Measurements from ENCODE around the gene RAB7B. TPM values are rescaled to one million over a fixed set of nuclear protein-coding genes. Genes with fewer than 3 reads are reported as not detected.
A peak's percentile ranks its signal among the peaks of the same experiment; 100 is the strongest.

The RAB7B gene
- total RNA-seq, 1 experiment from 2014 or later: not detected

DNA sequence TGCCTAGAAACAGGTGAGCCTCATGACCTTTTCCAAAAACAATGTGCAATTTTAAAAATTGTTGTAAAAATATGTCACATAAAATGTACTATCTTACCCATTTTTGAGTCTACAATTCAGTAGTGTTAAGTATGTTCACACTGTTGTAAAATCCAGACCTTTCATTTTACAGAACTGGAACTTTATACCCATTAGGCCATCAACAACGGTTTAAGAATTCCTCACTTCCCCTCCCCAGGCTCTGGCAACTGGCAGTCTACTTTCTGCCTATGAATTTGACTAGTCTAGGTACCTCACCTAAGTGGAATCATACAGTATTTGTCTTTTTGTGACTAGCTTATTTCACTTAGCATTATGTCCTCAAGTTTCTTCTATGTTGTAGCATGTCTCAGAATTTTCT is 11.9 kb upstream of the RAB7B start:
- no peak overlapping the region for H2AFZ ChIP-seq (ENCODE audit: low read length)
- no peak overlapping the region for H3K4me3 ChIP-seq (ENCODE audit: low read length)
- peaks cover 10% of the 10 kb centered on the region for H3K4me1 ChIP-seq (ENCODE audit: low read length)
- no peak overlapping the region for H3K27ac ChIP-seq (ENCODE audit: low read length)
- no peaks in the 10 kb centered on the region for H3K36me3 ChIP-seq (ENCODE audit: insufficient read depth, low read length)
- H3K9me2 ChIP-seq (replicated peaks; ENCODE audit: insufficient read depth, low read length): no peaks in the 10 kb centered on the region
- no peaks in the 10 kb centered on the region for H3K27me3 ChIP-seq (ENCODE audit: low read length)
- H4K20me1 ChIP-seq (ENCODE audit: insufficient read depth, low read depth, low read length): no peaks in the 10 kb centered on the region
- H3K9me3 ChIP-seq (ENCODE audit: low read length): no peaks in the 10 kb centered on the region
- H3K9ac ChIP-seq (ENCODE audit: low read length): no peak overlapping the region
- H3K4me2 ChIP-seq (ENCODE audit: low read depth, low read length, poor library complexity, severe bottlenecking): no peak overlapping the region
- no peaks in the 10 kb centered on the region for H3K79me2 ChIP-seq (ENCODE audit: low read length)
- no peak for DNase-seq

DNA sequence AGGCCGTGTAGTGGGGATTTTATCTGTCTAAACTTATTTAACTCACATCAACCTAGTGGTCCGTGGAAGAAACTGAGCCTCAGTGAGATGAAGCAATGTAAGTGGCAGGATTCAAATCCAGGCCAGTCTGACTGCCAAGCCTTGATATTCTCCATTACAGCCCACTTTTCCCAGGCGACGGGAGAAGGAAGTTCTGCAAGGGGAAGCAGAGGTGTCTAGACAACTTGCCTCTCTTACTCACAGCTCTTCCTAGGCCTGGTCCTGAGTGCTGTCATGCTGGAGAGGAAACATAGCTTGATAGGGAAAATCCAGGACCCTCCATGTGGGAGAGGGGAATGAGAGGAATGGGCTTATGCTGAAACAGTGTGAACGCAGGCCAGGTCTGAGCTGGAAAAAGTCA is 11.4 kb upstream of the RAB7B start:
- Histone ChIP-seq H2AFZ (ENCODE audit: low read length) (no peak overlapping the region), H3K9ac (ENCODE audit: low read length) (no peak overlapping the region), H3K27me3 (ENCODE audit: low read length) (no peaks in the 10 kb centered on the region), H3K36me3 (ENCODE audit: insufficient read depth, low read length) (no peaks in the 10 kb centered on the region), H3K27ac (ENCODE audit: low read length) (no peak overlapping the region), H3K4me1 (ENCODE audit: low read length) (peaks cover 10% of the 10 kb centered on the region), H3K4me3 (ENCODE audit: low read length) (no peak overlapping the region), H3K9me3 (ENCODE audit: low read length) (no peaks in the 10 kb centered on the region), H4K20me1 (ENCODE audit: insufficient read depth, low read depth, low read length) (no peaks in the 10 kb centered on the region), H3K9me2 (replicated peaks; ENCODE audit: insufficient read depth, low read length) (no peaks in the 10 kb centered on the region), H3K4me2 (ENCODE audit: low read depth, low read length, poor library complexity, severe bottlenecking) (no peak overlapping the region), H3K79me2 (ENCODE audit: low read length) (no peaks in the 10 kb centered on the region)
- no peak for DNase-seq

DNA sequence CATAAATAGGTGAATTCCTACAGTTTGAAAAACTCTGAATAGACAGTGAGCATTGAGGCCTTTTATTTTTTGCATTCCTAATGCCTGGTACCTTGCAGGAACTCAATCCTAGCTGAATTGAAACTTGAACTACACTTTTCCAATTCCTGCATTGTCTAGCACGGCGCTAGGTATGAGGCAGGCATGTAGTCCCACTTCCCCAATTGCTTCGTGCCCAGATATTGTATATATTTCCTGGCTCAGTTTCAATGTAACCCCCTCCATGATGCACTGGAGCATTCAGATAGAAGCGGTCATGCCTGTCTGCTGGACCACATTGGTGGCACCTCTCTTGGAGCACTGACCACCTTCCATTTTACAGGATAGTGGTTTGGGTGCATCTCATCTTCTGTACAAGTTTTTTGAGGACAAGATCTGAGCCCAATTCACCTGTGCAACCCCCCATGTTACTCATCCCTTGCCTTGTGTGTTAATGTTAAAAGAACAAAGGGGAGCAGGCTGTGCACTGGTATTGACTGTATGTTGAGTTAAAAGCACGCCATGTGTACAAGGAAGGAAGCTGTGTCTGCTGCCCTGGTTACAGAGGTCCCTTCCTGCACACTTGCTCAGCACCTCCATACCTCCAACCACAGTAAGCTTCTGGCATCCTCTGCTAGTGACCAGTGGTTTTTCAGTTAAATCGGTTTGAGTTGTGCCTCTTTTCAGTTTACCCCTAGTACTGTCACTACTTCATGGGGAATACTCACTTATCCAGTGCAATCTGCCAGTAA is 10.0 kb upstream of the RAB7B start:
- H3K9me2 ChIP-seq (replicated peaks; ENCODE audit: insufficient read depth, low read length): no peaks in the 10 kb centered on the region
- H3K4me1 ChIP-seq (ENCODE audit: low read length): peaks cover 10% of the 10 kb centered on the region
- no peaks in the 10 kb centered on the region for H3K9me3 ChIP-seq (ENCODE audit: low read length)
- no peak for DNase-seq
- no peaks in the 10 kb centered on the region for H3K79me2 ChIP-seq (ENCODE audit: low read length)
- H4K20me1 ChIP-seq (ENCODE audit: insufficient read depth, low read depth, low read length): no peaks in the 10 kb centered on the region
- H3K4me3 ChIP-seq (ENCODE audit: low read length): no peak overlapping the region
- no peak overlapping the region for H3K9ac ChIP-seq (ENCODE audit: low read length)
- H3K27me3 ChIP-seq (ENCODE audit: low read length): no peaks in the 10 kb centered on the region
- H3K4me2 ChIP-seq (ENCODE audit: low read depth, low read length, poor library complexity, severe bottlenecking): no peak overlapping the region
- no peaks in the 10 kb centered on the region for H3K36me3 ChIP-seq (ENCODE audit: insufficient read depth, low read length)
- no peak overlapping the region for H3K27ac ChIP-seq (ENCODE audit: low read length)
- no peak overlapping the region for H2AFZ ChIP-seq (ENCODE audit: low read length)

DNA sequence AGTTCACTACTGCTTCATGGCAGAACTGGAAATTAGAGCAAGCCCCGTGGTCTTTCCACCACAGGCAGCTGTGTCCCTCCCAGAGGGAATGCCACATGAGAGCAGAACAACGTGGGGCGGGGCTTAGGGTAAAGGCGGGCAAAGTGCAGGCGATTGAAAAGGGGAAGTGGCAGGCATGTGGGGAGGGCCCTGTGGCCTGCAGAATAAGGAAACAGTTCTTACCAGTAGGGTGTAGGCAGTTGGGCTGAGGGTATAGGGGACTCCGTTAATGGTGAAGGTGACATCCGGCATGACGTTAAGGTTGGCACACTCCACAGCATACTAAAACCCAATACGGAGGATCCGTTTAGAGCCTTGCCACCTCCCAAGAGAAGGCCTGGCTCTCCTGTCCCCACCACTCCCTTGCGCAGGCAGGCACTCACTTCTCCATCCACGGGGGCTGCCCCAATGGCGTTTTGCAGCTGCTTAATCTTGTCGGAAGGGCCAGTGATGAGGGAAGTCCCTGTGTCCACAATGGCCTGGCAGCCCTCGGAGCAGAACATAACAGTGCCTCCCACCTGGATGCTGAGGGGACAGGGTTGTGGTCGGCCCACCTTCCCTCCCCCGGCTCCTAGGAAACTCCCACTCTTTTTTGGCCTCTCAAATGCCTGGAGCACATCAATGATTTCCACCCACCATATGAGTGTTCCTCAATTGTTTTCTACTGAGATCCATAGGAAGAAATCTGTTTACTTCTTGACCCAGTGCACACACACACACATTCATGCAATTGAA is 9.1 kb upstream of the RAB7B start:
- peak overlapping the region; percentile 87 for H2AFZ ChIP-seq (ENCODE audit: low read length)
- no peaks in the 10 kb centered on the region for H3K9me3 ChIP-seq (ENCODE audit: low read length)
- H3K4me2 ChIP-seq (ENCODE audit: low read depth, low read length, poor library complexity, severe bottlenecking): peak overlapping the region; percentile 3
- H3K27me3 ChIP-seq (ENCODE audit: low read length): no peaks in the 10 kb centered on the region
- no peak overlapping the region for H3K9ac ChIP-seq (ENCODE audit: low read length)
- no peaks in the 10 kb centered on the region for H3K36me3 ChIP-seq (ENCODE audit: insufficient read depth, low read length)
- H3K79me2 ChIP-seq (ENCODE audit: low read length): no peaks in the 10 kb centered on the region
- H3K4me3 ChIP-seq (ENCODE audit: low read length): no peak overlapping the region
- peak; percentile 92 for DNase-seq
- H3K27ac ChIP-seq (ENCODE audit: low read length): no peak overlapping the region
- no peaks in the 10 kb centered on the region for H3K9me2 ChIP-seq (replicated peaks; ENCODE audit: insufficient read depth, low read length)
- peaks cover 10% of the 10 kb centered on the region for H3K4me1 ChIP-seq (ENCODE audit: low read length)
- no peaks in the 10 kb centered on the region for H4K20me1 ChIP-seq (ENCODE audit: insufficient read depth, low read depth, low read length)

DNA sequence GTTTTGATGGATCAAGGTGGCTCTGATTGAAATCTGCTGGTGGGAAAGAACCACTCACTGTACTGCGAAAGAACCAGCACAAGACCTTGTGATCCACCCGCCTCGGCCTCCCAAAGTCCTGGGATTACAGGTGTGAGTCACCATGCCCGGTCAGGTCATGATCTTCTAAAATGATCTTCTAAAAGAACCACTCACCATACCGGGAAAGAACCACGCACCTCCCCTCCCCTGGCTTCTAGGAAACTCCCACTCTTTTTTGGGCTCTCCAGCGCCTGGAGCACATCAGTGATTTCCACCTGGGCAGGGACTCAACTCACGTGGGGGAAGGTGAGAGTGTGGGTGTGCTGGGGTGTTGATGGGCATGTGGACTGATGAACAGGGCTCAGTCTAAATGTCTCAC is 7.9 kb upstream of the RAB7B start:
- DNase-seq: no peak
- Histone ChIP-seq H3K9me2 (replicated peaks; ENCODE audit: insufficient read depth, low read length) (no peaks in the 10 kb centered on the region), H3K4me1 (ENCODE audit: low read length) (peaks cover 10% of the 10 kb centered on the region), H3K4me3 (ENCODE audit: low read length) (no peak overlapping the region), H3K9ac (ENCODE audit: low read length) (no peak overlapping the region), H3K36me3 (ENCODE audit: insufficient read depth, low read length) (no peaks in the 10 kb centered on the region), H3K79me2 (ENCODE audit: low read length) (no peaks in the 10 kb centered on the region), H3K27ac (ENCODE audit: low read length) (no peak overlapping the region), H2AFZ (ENCODE audit: low read length) (no peak overlapping the region), H4K20me1 (ENCODE audit: insufficient read depth, low read depth, low read length) (no peaks in the 10 kb centered on the region), H3K27me3 (ENCODE audit: low read length) (no peaks in the 10 kb centered on the region), H3K4me2 (ENCODE audit: low read depth, low read length, poor library complexity, severe bottlenecking) (no peak overlapping the region), H3K9me3 (ENCODE audit: low read length) (no peaks in the 10 kb centered on the region)

DNA sequence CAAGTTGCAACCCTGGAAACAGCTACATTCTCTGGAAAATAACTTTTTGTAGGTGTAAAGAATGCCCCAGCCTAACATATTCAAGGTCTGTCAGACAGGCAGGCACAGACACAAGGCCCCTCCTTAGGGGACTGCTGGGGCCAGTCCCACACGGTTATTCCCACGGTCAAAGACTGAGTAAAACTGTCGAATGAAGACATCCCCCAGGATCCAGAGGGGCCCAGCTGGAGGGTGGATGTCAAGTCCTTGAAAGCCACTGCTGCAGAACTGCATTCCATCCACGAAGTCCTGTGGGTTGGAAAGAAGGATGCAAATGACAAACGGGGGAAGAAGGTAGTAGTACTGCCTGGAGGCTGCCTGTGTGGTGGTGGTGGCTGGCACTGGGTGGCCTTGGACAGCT is 6.9 kb upstream of the RAB7B start:
- no peaks in the 10 kb centered on the region for H3K27me3 ChIP-seq (ENCODE audit: low read length)
- no peak for DNase-seq
- peaks cover 10% of the 10 kb centered on the region for H3K4me1 ChIP-seq (ENCODE audit: low read length)
- H3K36me3 ChIP-seq (ENCODE audit: insufficient read depth, low read length): no peaks in the 10 kb centered on the region
- H3K9me2 ChIP-seq (replicated peaks; ENCODE audit: insufficient read depth, low read length): no peaks in the 10 kb centered on the region
- H3K9ac ChIP-seq (ENCODE audit: low read length): no peak overlapping the region
- H3K79me2 ChIP-seq (ENCODE audit: low read length): no peaks in the 10 kb centered on the region
- H2AFZ ChIP-seq (ENCODE audit: low read length): no peak overlapping the region
- H3K27ac ChIP-seq (ENCODE audit: low read length): no peak overlapping the region
- no peaks in the 10 kb centered on the region for H3K9me3 ChIP-seq (ENCODE audit: low read length)
- H3K4me2 ChIP-seq (ENCODE audit: low read depth, low read length, poor library complexity, severe bottlenecking): no peak overlapping the region
- no peak overlapping the region for H3K4me3 ChIP-seq (ENCODE audit: low read length)
- H4K20me1 ChIP-seq (ENCODE audit: insufficient read depth, low read depth, low read length): no peaks in the 10 kb centered on the region

DNA sequence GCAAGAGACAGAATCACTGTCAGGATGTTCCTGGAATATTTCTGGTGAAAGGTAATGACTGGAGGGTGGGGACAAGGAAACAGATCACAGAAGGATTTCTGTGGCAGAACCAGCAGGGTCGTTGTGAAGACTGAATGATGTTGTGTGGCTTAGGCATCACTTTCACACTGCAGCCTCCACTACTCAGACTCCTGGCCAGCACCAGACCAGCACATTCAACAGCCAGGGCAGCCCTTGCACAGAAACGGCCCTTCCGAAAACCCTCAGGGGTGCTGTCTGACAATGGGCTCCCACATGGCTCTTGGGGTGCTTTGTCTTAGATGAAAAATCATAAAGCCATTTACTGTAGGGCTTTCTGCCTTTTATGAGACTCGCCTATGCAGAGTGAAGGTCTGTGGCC is 3.8 kb upstream of the RAB7B start:
- Histone ChIP-seq H4K20me1 (ENCODE audit: insufficient read depth, low read depth, low read length) (no peaks in the 10 kb centered on the region), H3K4me1 (ENCODE audit: low read length) (peaks cover 4% of the 10 kb centered on the region), H3K79me2 (ENCODE audit: low read length) (no peaks in the 10 kb centered on the region), H3K9ac (ENCODE audit: low read length) (no peak overlapping the region), H3K27ac (ENCODE audit: low read length) (no peak overlapping the region), H3K27me3 (ENCODE audit: low read length) (no peaks in the 10 kb centered on the region), H3K4me2 (ENCODE audit: low read depth, low read length, poor library complexity, severe bottlenecking) (no peak overlapping the region), H2AFZ (ENCODE audit: low read length) (no peak overlapping the region), H3K4me3 (ENCODE audit: low read length) (no peak overlapping the region), H3K9me2 (replicated peaks; ENCODE audit: insufficient read depth, low read length) (no peaks in the 10 kb centered on the region), H3K36me3 (ENCODE audit: insufficient read depth, low read length) (no peaks in the 10 kb centered on the region), H3K9me3 (ENCODE audit: low read length) (no peaks in the 10 kb centered on the region)
- no peak for DNase-seq

DNA sequence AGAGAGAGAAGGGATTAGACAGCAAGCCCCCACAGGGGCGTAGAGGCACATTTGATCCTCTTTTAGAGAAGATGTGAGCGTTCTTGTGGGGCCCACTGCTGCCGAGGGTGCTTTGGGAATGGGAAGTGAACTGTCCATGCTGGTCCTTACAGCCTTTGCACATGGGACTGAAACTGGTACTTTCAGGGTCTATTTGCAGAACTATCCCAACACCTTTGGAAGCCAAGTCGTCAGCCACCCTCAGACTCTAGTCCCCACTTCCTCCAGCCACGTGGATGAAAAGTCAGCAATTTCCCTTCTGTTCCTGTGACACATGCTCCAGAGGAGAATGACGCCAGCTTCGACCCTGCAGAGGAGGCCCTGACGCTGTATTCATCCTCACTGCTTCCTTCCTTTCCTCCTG is 2.6 kb upstream of the RAB7B start:
- Histone ChIP-seq H3K27ac (ENCODE audit: low read length) (no peak overlapping the region), H2AFZ (ENCODE audit: low read length) (no peak overlapping the region), H3K4me1 (ENCODE audit: low read length) (no peaks in the 10 kb centered on the region), H3K9ac (ENCODE audit: low read length) (no peak overlapping the region), H3K36me3 (ENCODE audit: insufficient read depth, low read length) (no peaks in the 10 kb centered on the region), H4K20me1 (ENCODE audit: insufficient read depth, low read depth, low read length) (no peaks in the 10 kb centered on the region), H3K4me3 (ENCODE audit: low read length) (no peak overlapping the region), H3K4me2 (ENCODE audit: low read depth, low read length, poor library complexity, severe bottlenecking) (no peak overlapping the region), H3K79me2 (ENCODE audit: low read length) (no peaks in the 10 kb centered on the region), H3K27me3 (ENCODE audit: low read length) (no peaks in the 10 kb centered on the region), H3K9me2 (replicated peaks; ENCODE audit: insufficient read depth, low read length) (no peaks in the 10 kb centered on the region), H3K9me3 (ENCODE audit: low read length) (no peaks in the 10 kb centered on the region)
- no peak for DNase-seq

All from Karpas-422 (cell line).